HepG2 (cell line): ENCODE results near the gene TBX3.
"Not testable (repeated sequence)": the region's sequence is repeated elsewhere in the genome, so short reads cannot be mapped to it uniquely, and the experiment has no call there.

Source experiments
- EZH2 ChIP-seq: conservative IDR thresholded peaks from 2 replicates; pipeline ENCODE4 v1.6.1; 2012; ENCODE audit warnings: mild to moderate bottlenecking, low read depth, low read length, moderate library complexity
- KAT2B ChIP-seq: fragments of 150-350 bp; IDR thresholded peaks from 2 replicates; pipeline ENCODE4 v1.6.1; 2014; ENCODE audit warnings: low read depth, low read length, borderline replicate concordance
- KDM4B ChIP-seq: sonication (generic); formaldehyde crosslinking; IDR thresholded peaks from 2 replicates; pipeline ENCODE4 v1.4.0; 2020; ENCODE audit warnings: missing genetic modification reagents
- YEATS4 ChIP-seq: sonication (generic); formaldehyde crosslinking; IDR thresholded peaks from 2 replicates; pipeline ENCODE4 v1.4.0; 2020; ENCODE audit warnings: missing genetic modification reagents, borderline replicate concordance
- ZNF382 ChIP-seq: sonication (generic); formaldehyde crosslinking; IDR thresholded peaks from 2 replicates; pipeline ENCODE4 v1.5.0; 2020; ENCODE audit warnings: missing genetic modification reagents, mild to moderate bottlenecking, borderline replicate concordance
- ZNF446 ChIP-seq: sonication (generic); formaldehyde crosslinking; IDR thresholded peaks from 2 replicates; pipeline ENCODE4 v1.5.0; 2020; ENCODE audit warnings: mild to moderate bottlenecking, missing genetic modification reagents

DNA sequence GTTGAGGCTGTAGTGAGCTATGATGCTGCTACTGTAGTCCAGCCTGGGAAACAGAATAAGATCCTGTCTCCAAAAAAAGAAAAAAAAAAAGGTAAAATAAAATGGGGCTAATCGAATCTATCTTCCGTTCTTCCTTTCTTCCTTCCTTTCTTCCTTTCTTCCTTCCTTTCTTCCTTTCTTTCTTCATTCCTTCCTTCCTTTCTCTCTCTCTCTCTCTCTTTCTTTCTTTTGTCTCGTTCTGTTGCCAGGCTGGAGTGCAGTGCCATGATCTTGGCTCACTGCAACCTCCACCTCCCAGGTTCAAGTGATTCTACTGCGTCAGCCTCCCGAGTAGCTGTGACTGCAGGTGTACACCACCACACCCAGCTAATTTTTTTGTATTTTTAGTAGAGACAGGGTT, 24.6 kb upstream of the TBX3 start:
- not testable (repeated sequence) for TF ChIP-seq YEATS4 (CRISPR knock-in tag); ZNF446 (CRISPR knock-in tag); KAT2B; KDM4B (CRISPR knock-in tag); EZH2; ZNF382 (CRISPR knock-in tag)
